Muscle of leg (tissue), 11 donors: Measurements from ENCODE around the gene PIGV. TPM values are rescaled to one million over a fixed set of nuclear protein-coding genes. Genes with fewer than 3 reads are reported as not detected.

Experiments used
- DNase-seq: peaks from one replicate; pipeline ENCODE4 v3.0.0; 2013
- H3K27ac ChIP-seq: one replicate; pipeline ENCODE4 v1.5.1; 2013; ENCODE audit warnings: mild to moderate bottlenecking, low read length, control low read depth
- H3K27me3 ChIP-seq: one replicate; pipeline ENCODE4 v1.6.1; 2013; ENCODE audit warnings: low read length; ENCODE audit not compliant: control insufficient read depth, insufficient read depth
- H3K36me3 ChIP-seq: one replicate; pipeline ENCODE4 v1.6.1; 2013; ENCODE audit warnings: low read length; ENCODE audit not compliant: control insufficient read depth, insufficient read depth
- H3K4me1 ChIP-seq: one replicate; pipeline ENCODE4 v1.6.1; 2013; ENCODE audit warnings: low read length; ENCODE audit not compliant: control insufficient read depth, insufficient read depth
- H3K4me3 ChIP-seq: one replicate; pipeline ENCODE4 v1.5.1; 2013; ENCODE audit warnings: low read length, control low read depth
- H3K9me3 ChIP-seq: replicated peaks from 2 replicates; pipeline ENCODE4 v1.6.1; 2013; ENCODE audit warnings: low read depth, low read length; ENCODE audit not compliant: control insufficient read depth
- WGBS: methylation state at CpG from one replicate; pipeline ENCODE4 v1.1.5; 2013; ENCODE audit warnings: missing lambda C conversion rate; ENCODE audit not compliant: insufficient coverage; 5-methylcytosine and 5-hydroxymethylcytosine counted together
- polyA plus RNA-seq, 8 donors: library from polyadenylated mRNA; unstranded; fragments of 120-200 nt; gene quantifications; one replicate each; pipeline versions ENCODE4 v1.2.1 to v1.2.3, GENCODE V29; 2013; ENCODE audit warnings: inconsistent platforms in 1 of 8, low replicate concordance in 1 of 8; ENCODE audit not compliant: insufficient read length in 8 of 8, insufficient read depth in 1 of 8
- total RNA-seq: library from RNA; stranded (reverse); fragments of 120-200 nt; gene quantifications from one replicate; pipeline ENCODE4 v1.2.4, GENCODE V29; 2013

Gene PIGV
- total and polyA plus RNA-seq, 9 donors, result 6.1 to 9.9 (median 6.8) TPM

DNA sequence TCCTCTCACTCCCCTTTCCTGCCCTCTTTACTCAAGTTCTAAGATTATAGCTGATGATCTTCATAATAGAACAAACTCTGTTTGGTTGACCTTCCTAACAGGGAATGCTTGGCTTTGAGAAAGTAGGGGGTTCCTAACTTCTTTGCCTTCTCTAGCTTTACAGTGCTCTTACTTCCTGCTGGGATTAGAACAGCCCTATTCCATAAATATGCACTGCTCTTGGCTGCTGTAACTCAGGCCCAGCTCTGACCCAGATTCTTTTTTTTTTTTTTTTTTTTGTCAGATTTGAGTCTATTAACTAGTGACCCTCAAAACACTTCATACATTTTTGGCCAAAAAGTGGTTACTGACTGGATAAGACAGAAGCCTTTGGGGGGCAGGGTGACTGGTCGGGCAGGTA lies 39.4 kb upstream of the PIGV start:
- no CpG with 5 or more reads among the region's 1 CpG for WGBS
- no peak overlapping the region for H3K27ac ChIP-seq
- H3K9me3 ChIP-seq, result no peaks in the 10 kb centered on the region
- H3K36me3 ChIP-seq, result peaks cover 61% of the 10 kb centered on the region
- peaks cover 3% of the 10 kb centered on the region for H3K4me1 ChIP-seq
- H3K27me3 ChIP-seq, result no peaks in the 10 kb centered on the region
- DNase-seq, result no peak
- no peak overlapping the region for H3K4me3 ChIP-seq

DNA sequence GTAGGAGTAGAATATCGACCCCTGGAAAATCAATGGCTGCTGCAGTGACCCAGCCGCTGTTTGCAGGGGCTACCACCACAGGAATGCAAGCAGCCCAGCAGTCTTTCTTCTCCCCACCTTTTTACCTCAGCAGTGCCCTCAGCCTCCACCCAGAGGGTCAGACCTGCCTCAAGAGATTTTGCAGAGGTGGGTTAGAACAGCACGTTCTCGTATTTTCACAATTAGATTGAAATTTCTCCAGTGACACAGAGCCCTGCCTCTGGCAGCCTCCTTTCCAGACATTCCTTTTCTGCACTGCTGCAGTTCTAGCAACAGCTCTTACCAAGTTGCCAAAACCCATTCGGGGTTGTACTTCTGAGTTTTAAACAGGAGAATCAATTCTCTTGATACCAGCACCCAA lies 38.3 kb upstream of the PIGV start:
- DNase-seq, result no peak
- WGBS, result 96% methylated on average over 4 of the region's 5 CpGs
- Histone ChIP-seq H3K4me3 (no peak overlapping the region), H3K27me3 (no peaks in the 10 kb centered on the region), H3K4me1 (peaks cover 3% of the 10 kb centered on the region), H3K9me3 (no peaks in the 10 kb centered on the region), H3K36me3 (peaks cover 63% of the 10 kb centered on the region), H3K27ac (no peak overlapping the region)

DNA sequence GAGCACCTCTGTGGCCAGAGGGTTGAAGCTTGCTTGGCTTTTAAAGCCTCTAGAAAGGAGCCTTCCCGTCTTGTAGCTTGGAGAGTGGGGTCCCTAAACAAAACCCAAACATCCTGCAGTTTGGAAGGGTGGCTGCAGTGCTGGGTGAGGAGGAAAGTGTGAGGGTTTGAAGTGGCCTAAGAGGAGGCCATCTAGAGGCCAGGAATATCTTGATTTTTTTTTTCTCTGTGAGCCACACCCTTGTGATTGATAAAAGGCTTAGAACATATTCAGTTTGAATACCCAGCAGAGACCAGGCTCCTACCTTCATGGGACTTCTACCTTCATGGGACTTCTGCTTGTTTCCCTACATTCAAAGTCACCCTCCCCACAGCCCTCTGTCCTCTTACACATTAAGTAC lies 37.3 kb upstream of the PIGV start:
- Histone ChIP-seq H3K36me3 (peaks cover 57% of the 10 kb centered on the region), H3K27ac (no peak overlapping the region), H3K4me1 (peaks cover 3% of the 10 kb centered on the region), H3K4me3 (no peak overlapping the region), H3K27me3 (no peaks in the 10 kb centered on the region), H3K9me3 (no peaks in the 10 kb centered on the region)
- no peak for DNase-seq
- WGBS, result no CpG with 5 or more reads among the region's 1 CpG

DNA sequence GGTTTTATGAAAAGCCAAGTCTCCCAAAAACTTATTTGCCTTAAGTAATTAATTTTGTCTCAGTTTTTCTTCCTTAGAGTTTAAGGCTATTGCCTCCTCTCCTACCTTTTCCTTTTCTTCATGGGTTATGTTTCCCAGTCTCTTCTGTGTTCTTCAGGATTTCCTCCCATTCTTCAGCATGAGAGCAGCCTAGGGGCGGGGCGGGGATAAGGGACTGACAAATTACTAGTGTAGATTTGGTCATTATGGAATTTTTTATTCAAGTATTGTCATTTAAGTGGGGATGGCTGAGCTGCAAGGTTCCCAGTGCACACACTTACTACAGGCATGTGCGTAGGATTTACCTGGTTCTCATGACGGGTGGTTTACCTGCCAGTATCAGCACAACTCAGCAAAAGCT lies 35.2 kb upstream of the PIGV start:
- no peaks in the 10 kb centered on the region for H3K27me3 ChIP-seq
- no peaks in the 10 kb centered on the region for H3K9me3 ChIP-seq
- peaks cover 3% of the 10 kb centered on the region for H3K4me1 ChIP-seq
- WGBS, result no CpG with 5 or more reads among the region's 4 CpGs
- H3K4me3 ChIP-seq, result no peak overlapping the region
- H3K27ac ChIP-seq, result peak overlapping the region; percentile 59
- no peak for DNase-seq
- H3K36me3 ChIP-seq, result peaks cover 47% of the 10 kb centered on the region

DNA sequence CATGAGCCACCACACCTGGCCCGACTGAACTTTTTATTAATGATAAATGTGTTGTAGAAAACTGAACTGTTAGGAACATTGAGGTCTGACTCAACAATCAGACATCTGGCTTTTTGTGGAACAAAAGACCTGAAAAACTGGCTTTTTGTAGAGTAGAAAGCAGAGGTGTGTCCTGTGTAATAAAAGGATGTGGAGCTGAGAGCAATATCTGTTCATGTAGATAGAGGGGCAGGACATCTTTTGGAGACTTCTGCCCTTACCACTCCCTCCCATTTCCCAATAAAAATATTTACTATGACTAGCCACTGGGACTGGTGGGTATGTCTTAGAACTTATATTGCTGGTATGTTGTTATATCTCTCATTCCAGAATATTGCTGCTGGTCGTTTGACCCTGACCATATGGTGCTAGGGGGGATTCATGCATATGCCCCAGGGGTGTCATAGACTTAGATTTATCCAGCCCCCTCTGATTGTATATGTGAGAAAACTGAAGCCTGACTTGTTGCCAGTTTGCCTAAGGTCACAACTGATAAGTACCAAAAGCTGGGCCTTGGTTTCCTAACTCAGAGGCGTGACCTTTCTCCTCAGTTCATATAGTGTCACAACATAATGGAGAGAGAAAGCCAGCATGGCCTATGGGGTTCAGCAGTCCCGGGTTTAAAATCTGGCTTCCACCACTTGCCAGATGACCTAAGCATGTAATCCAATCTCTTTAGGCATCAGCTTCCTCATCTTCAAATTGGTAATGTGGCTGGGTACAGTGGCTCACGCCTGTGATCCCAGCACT lies 33.5 kb upstream of the PIGV start:
- H3K27me3 ChIP-seq, result no peaks in the 10 kb centered on the region
- H3K4me3 ChIP-seq, result no peak overlapping the region
- 88% methylated on average over 2 of the region's 5 CpGs for WGBS
- DNase-seq, result no peak
- no peaks in the 10 kb centered on the region for H3K9me3 ChIP-seq
- H3K4me1 ChIP-seq, result peaks cover 3% of the 10 kb centered on the region
- H3K36me3 ChIP-seq, result peaks cover 58% of the 10 kb centered on the region
- no peak overlapping the region for H3K27ac ChIP-seq

DNA sequence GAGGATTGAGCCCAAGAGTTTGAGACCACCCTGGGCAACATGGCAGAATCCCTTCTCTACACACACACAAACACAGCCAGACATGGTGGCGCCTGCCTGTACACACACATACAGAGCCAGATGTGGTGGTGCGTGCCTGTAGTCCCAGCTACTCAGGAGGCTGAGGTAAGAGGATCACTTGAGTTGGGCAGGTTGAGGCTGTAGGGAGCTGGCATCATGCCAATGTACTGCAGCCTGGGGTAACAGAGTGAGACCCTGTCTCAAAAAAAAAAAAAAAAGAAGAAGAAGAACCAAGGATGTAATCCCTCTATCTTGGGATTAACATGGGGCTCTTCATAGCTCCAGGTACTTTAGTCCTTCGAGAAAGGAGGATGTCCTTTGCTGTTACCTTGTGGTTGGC lies 29.4 kb upstream of the PIGV start:
- H3K4me1 ChIP-seq, result no peaks in the 10 kb centered on the region
- H3K36me3 ChIP-seq, result peaks cover 55% of the 10 kb centered on the region
- no CpG with 5 or more reads among the region's 3 CpGs for WGBS
- H3K4me3 ChIP-seq, result no peak overlapping the region
- no peak for DNase-seq
- H3K27me3 ChIP-seq, result no peaks in the 10 kb centered on the region
- no peaks in the 10 kb centered on the region for H3K9me3 ChIP-seq
- no peak overlapping the region for H3K27ac ChIP-seq

DNA sequence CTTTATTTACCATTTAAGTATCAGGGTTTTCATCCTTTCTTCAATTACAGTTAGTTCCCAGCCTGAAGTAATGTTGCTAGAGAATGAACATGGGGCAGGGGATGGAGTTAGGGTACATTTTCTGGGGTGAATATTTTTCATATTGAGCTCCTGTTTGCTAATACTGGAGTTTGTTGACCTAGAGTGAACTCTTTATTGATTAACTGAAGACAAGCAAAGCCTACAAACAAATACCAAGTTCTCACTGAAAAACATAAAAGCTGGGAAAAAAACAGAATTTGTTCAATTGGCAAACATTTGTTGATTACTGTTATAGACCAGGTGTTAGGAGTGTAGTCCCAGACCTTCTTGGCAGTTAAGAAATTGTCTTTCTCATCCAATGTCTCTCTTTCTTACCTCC lies 28.2 kb upstream of the PIGV start:
- no peak for DNase-seq
- H3K27ac ChIP-seq, result no peak overlapping the region
- H3K27me3 ChIP-seq, result no peaks in the 10 kb centered on the region
- H3K36me3 ChIP-seq, result peaks cover 58% of the 10 kb centered on the region
- H3K4me1 ChIP-seq, result no peaks in the 10 kb centered on the region
- H3K9me3 ChIP-seq, result no peaks in the 10 kb centered on the region
- no peak overlapping the region for H3K4me3 ChIP-seq

DNA sequence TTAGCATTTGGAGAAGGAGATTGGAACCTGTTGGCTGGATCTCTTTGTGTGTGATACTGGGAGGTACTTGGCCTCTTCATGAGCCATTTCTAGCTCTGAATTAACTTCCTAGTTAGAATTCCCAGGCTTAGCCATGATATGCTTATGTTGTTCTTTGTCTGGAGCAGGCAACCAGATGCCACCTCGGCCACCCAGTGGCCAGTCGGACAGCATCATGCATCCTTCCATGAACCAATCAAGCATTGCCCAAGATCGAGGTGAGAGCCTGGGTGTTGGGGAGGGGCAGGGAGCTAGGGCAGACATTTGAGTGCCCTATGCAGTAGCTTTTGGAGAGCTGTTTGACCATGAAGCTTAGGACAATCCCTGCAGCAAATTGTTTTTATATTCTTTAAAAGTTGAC lies 26.5 kb upstream of the PIGV start:
- 43% methylated on average over 1 of the region's 3 CpGs for WGBS
- Histone ChIP-seq H3K4me3 (no peak overlapping the region), H3K27ac (no peak overlapping the region), H3K4me1 (no peaks in the 10 kb centered on the region), H3K9me3 (no peaks in the 10 kb centered on the region), H3K36me3 (peaks cover 61% of the 10 kb centered on the region), H3K27me3 (no peaks in the 10 kb centered on the region)
- DNase-seq, result no peak

DNA sequence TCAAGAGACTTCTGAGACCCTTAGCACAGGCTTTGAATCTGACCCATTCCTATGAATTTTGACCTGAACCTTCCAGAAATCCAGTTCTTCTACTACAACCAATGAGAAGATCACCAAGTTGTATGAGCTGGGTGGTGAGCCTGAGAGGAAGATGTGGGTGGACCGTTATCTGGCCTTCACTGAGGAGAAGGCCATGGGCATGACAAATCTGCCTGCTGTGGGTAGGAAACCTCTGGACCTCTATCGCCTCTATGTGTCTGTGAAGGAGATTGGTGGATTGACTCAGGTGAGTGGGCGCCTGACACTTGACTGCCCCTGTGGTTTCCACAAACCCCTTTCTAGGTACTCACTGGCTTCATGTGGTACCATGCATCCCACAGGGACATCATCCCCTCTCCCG lies 20.0 kb upstream of the PIGV start:
- Histone ChIP-seq H3K4me3 (no peak overlapping the region), H3K27ac (no peak overlapping the region), H3K36me3 (peaks cover 87% of the 10 kb centered on the region), H3K4me1 (peaks cover 21% of the 10 kb centered on the region), H3K27me3 (no peaks in the 10 kb centered on the region), H3K9me3 (no peaks in the 10 kb centered on the region)
- DNase-seq, result no peak
- WGBS, result 60% methylated on average over 1 of the region's 4 CpGs

DNA sequence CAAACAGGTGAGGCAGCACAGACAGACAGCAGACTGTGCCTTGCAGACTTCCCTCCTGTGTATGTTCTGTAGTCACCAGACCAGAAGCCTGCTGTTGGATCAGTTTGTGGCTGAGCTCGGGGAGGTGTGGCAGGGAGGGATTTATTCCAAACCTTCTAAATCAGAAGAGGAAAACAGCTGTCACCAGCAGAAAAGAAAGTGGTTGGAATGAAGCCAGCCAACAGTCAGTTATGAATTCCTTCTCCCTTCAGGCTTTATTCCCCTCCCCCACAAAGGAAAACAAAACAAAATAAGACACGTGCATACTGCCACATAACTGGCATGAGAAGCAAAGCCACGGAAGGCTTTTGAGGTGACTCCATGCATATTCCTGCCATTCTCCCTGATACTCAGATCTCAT lies 19.0 kb upstream of the PIGV start:
- no CpG with 5 or more reads among the region's 3 CpGs for WGBS
- Histone ChIP-seq H3K4me1 (peaks cover 21% of the 10 kb centered on the region), H3K9me3 (no peaks in the 10 kb centered on the region), H3K4me3 (no peak overlapping the region), H3K36me3 (peaks cover 87% of the 10 kb centered on the region), H3K27ac (no peak overlapping the region), H3K27me3 (no peaks in the 10 kb centered on the region)
- DNase-seq, result peak; percentile 72

DNA sequence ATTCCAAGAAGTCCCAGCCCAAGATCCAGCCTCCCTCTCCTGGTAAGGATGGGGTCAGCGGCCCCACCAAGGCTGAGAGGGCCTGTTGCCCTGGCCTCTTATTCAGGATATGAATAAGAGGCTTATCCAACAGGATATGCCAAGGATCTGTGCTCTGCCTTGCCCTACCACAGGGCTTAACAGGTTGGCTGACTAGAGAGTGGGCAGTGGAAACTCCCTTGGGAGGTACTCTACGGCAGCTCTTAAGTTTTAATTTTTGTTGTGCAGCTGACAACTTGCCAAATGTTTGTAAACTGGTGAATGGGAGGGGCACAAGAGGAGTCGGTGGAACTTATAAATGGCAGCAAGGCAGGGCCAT lies 16.5 kb upstream of the PIGV start:
- no peak overlapping the region for H3K4me3 ChIP-seq

More for the DNA sequence above, 16.5 kb upstream of the PIGV start:
- Histone ChIP-seq H3K9me3 (no peaks in the 10 kb centered on the region), H3K4me1 (peaks cover 21% of the 10 kb centered on the region), H3K36me3 (peaks cover 94% of the 10 kb centered on the region), H3K27ac (no peak overlapping the region), H3K27me3 (no peaks in the 10 kb centered on the region)
- no peak for DNase-seq
- 45% methylated on average over 1 of the region's 3 CpGs for WGBS
